GM10266 (cell line): ENCODE data around the gene USP5.

Experiments
- DNase-seq: peaks from one replicate; pipeline ENCODE4 v3.0.0; 2012; ENCODE audit errors: extremely low spot score
- CTCF ChIP-seq: IDR thresholded peaks from 2 replicates; pipeline ENCODE4 v1.5.1; 2012; ENCODE audit warnings: mild to moderate bottlenecking, low read depth; ENCODE audit not compliant: control insufficient read depth, insufficient read depth; ENCODE audit errors: missing control alignments

USP5 gene

GRCh38 chr12:6851153-6851920 is 613 bp upstream of the USP5 start, which contains the start of gene CDCA3:
CDCA3 (minus strand) TSS chr12:6851286; CDS start chr12:6850952, 334 bp downstream.
- peak; percentile 99 for DNase-seq
- TF ChIP-seq CTCF = no peak

- no peak for TF ChIP-seq CTCF
- DNase-seq = no peak
Measured at GRCh38 chr12:6852651-6853354, 853 bp downstream of the USP5 start.

DNA sequence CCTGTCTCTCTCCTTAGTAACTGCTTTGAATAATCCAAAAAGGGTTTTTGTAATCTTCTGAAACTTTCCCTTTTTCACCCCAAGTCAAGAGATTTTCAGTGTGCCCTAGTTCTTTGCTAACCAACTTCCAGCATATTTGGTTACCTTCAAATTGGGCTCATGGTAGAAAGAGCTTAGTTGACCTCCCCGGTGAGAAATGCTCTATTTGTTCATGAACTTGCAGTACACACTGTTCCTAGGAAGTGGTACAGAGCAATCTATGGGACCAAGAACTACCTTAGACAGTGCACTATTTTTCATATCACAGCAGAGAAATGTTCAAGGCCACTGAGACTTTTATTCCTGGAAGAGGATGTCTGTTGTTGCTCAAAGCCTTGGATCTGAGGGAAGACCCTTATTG is 1.7 kb downstream of the USP5 start:
- no peak for TF ChIP-seq CTCF
- DNase-seq = no peak

- DNase-seq = no peak
- TF ChIP-seq CTCF = no peak
Measured at GRCh38 chr12:6854036-6854435, 2.1 kb downstream of the USP5 start.

DNA sequence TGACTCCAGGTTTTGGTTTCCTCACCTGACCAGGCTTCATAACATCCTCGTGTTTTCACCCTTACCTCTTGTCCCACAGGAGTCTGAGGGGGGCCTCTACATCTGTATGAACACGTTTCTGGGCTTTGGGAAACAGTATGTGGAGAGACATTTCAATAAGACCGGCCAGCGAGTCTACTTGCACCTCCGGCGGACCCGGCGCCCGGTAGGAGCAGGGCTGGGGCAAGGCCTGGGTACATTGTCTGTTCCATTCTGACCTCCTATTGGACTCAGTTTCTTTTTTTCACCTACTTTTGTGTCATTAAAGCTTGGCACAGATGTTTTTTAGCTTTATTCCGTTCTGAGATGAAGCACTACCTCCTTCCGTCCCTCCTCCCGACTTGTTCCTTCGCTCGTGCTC is 3.4 kb downstream of the USP5 start:
- DNase-seq = no peak
- TF ChIP-seq CTCF = no peak

GRCh38 chr12:6858799-6859198 is 6.8 kb downstream of the USP5 start:
- no peak for TF ChIP-seq CTCF
- DNase-seq = no peak

- no peak for TF ChIP-seq CTCF
Measured at GRCh38 chr12:6860116-6860515, 8.2 kb downstream of the USP5 start.

More at GRCh38 chr12:6860116-6860515, 8.2 kb downstream of the USP5 start:
- no peak for DNase-seq
